Measurements from ENCODE around the gene CLK3. TPM values are rescaled to one million over a fixed set of nuclear protein-coding genes. Genes with fewer than 3 reads are reported as not detected.

CLK3 gene
- total and polyA plus RNA-seq, 3 experiments from 2014 or later, result 84.7 to 101 (median 96.8) TPM

GRCh38 chr15:74662064-74662860 lies 46.6 kb downstream of the CLK3 start:
- Histone ChIP-seq H3K4me3 (ENCODE audit: low read length) (no peak overlapping the region), H3K27ac (ENCODE audit: low read depth, low read length) (no peak overlapping the region), H3K4me1 (ENCODE audit: insufficient read depth, low read length) (no peaks in the 10 kb centered on the region), H3K9me3 (ENCODE audit: low read length) (no peaks in the 10 kb centered on the region), H3K27me3 (ENCODE audit: insufficient read depth, low read length, poor library complexity, severe bottlenecking) (no peaks in the 10 kb centered on the region), H3K36me3 (ENCODE audit: insufficient read depth, low read length) (no peaks in the 10 kb centered on the region)
- DNase-seq, result no peak
- Mint-ChIP-seq H3K27me3 (no peaks in the 10 kb centered on the region), H3K27ac (no peak overlapping the region), H3K4me1 (peaks cover 20 to 54% (median 45%) of the 10 kb centered on the region in 3 donors), H3K4me3 (peak overlapping the region in 1 of 7 donors; percentile 5), H3K9me3 (no peaks in the 10 kb centered on the region), H3K36me3 (peaks cover 0 to 25% (median 1%) of the 10 kb centered on the region in 3 donors)
- CTCF ChIA-PET, result interaction anchor here (1.0 kb wide), 1 partner anchor 27 kb away, joined by 3 read pairs; no protein-coding TSS in a partner anchor
- POLR2A ChIA-PET, result no interaction called here

DNA sequence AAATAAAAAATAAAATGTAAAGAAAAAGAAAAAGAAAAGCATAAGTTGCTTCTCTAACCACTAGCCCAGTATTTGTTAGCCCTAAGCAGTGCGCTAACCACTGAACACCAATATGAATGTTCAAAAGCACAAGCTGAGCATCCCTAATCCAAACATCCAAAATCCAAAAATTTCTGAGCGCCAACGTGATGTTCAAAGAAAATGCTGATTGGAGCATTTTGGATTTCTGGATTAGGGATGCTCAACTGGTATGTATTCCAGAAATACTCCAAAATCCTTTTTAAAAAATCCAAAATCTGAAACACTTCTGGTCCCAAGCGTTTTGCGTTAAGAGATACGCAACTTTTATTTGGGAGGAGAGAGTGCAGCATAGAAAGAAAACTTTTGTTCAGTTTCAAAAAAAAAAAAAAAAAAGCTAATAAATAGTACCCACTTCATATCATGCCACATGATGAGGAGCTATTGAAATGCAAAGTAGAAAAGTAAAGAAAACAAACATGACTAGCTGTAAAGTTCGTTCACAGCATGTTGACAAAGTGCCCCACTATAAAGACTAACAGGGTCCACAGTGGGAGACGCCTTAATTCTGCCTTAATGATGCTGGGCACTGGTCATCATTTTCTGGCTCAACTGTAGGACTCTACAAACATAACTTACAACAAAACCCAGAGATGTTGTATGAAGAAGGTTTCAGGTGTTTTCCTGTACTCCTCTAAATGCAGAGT lies 47.8 kb downstream of the CLK3 start:
- no peaks in the 10 kb centered on the region for H3K27me3 ChIP-seq (ENCODE audit: insufficient read depth, low read length, poor library complexity, severe bottlenecking)
- Mint-ChIP-seq H3K4me3 (no peak overlapping the region), H3K27me3 (no peaks in the 10 kb centered on the region), H3K4me1 (peaks cover 15 to 42% (median 42%) of the 10 kb centered on the region in 3 donors), H3K27ac (peak overlapping the region in 1 of 8 donors; percentile 1), H3K9me3 (no peaks in the 10 kb centered on the region), H3K36me3 (peaks cover 0 to 34% (median 5%) of the 10 kb centered on the region in 3 donors)
- no peak overlapping the region for H3K27ac ChIP-seq (ENCODE audit: low read depth, low read length)
- no peaks in the 10 kb centered on the region for H3K9me3 ChIP-seq (ENCODE audit: low read length)
- ChIA-PET POLR2A (no interaction called here), CTCF (interaction anchor here (0.6 to 1.0 kb wide), 3 partner anchors 11 to 207 kb away, joined by 3 read pairs; no protein-coding TSS in a partner anchor)
- H3K4me3 ChIP-seq (ENCODE audit: low read length), result no peak overlapping the region
- no peaks in the 10 kb centered on the region for H3K36me3 ChIP-seq (ENCODE audit: insufficient read depth, low read length)
- H3K4me1 ChIP-seq (ENCODE audit: insufficient read depth, low read length), result no peaks in the 10 kb centered on the region
- no peak for DNase-seq

- no peaks in the 10 kb centered on the region for H3K27me3 ChIP-seq (ENCODE audit: insufficient read depth, low read length, poor library complexity, severe bottlenecking)
- H3K27ac Mint-ChIP-seq, result peak overlapping the region in 4 of 8 donors; percentile 1 to 79 (median 61)
- H3K36me3 ChIP-seq (ENCODE audit: insufficient read depth, low read length), result no peaks in the 10 kb centered on the region
- H3K36me3 Mint-ChIP-seq, result peaks cover 0 to 38% (median 6%) of the 10 kb centered on the region in 3 donors
- H3K4me1 Mint-ChIP-seq, result peaks cover 16 to 43% (median 39%) of the 10 kb centered on the region in 3 donors
- no peaks in the 10 kb centered on the region for H3K9me3 Mint-ChIP-seq
- H3K4me1 ChIP-seq (ENCODE audit: insufficient read depth, low read length), result no peaks in the 10 kb centered on the region
- H3K27me3 Mint-ChIP-seq, result no peaks in the 10 kb centered on the region
- POLR2A ChIA-PET, result no interaction called here
- no peak for DNase-seq
- no peak overlapping the region for H3K4me3 Mint-ChIP-seq
- H3K4me3 ChIP-seq (ENCODE audit: low read length), result no peak overlapping the region
- no peaks in the 10 kb centered on the region for H3K9me3 ChIP-seq (ENCODE audit: low read length)
- CTCF ChIA-PET, result interaction anchor here (1.0 kb wide), 1 partner anchor 10 kb away, joined by 3 read pairs; no protein-coding TSS in a partner anchor
- no peak overlapping the region for H3K27ac ChIP-seq (ENCODE audit: low read depth, low read length)
Observed at GRCh38 chr15:74664028-74664616, 48.5 kb downstream of the CLK3 start.

GRCh38 chr15:74664670-74665069 lies 49.0 kb downstream of the CLK3 start:
- Histone ChIP-seq H3K27ac (ENCODE audit: low read depth, low read length) (no peak overlapping the region), H3K36me3 (ENCODE audit: insufficient read depth, low read length) (no peaks in the 10 kb centered on the region), H3K27me3 (ENCODE audit: insufficient read depth, low read length, poor library complexity, severe bottlenecking) (no peaks in the 10 kb centered on the region), H3K4me3 (ENCODE audit: low read length) (no peak overlapping the region), H3K4me1 (ENCODE audit: insufficient read depth, low read length) (no peaks in the 10 kb centered on the region), H3K9me3 (ENCODE audit: low read length) (no peaks in the 10 kb centered on the region)
- no peaks in the 10 kb centered on the region for H3K9me3 Mint-ChIP-seq
- DNase-seq, result no peak
- no peaks in the 10 kb centered on the region for H3K27me3 Mint-ChIP-seq
- no peak overlapping the region for H3K4me3 Mint-ChIP-seq
- H3K27ac Mint-ChIP-seq, result peak overlapping the region in 5 of 8 donors; percentile 17 to 80 (median 74)
- peaks cover 16 to 43% (median 39%) of the 10 kb centered on the region in 3 donors for H3K4me1 Mint-ChIP-seq
- H3K36me3 Mint-ChIP-seq, result peaks cover 0 to 40% (median 7%) of the 10 kb centered on the region in 3 donors
- POLR2A ChIA-PET, result no interaction called here
- CTCF ChIA-PET, result no interaction called here

DNA sequence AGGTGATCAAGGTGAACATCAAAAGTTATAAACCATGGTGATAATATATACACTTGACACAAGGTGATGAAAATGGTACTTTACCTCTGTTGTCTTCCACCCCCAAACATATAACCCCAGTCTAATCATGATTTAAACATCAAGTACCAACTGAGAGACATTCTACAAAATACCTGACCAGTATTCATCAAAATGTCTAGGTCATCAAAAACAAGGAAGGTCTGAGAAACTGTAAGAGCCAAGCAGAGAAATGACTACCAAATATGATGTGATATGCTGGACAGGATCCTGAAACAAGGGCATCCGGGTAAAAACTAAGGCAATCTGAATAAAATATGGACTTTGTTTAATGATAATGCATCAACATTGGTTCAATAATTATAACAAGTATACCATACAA lies 52.3 kb downstream of the CLK3 start:
- Histone ChIP-seq H3K36me3 (ENCODE audit: insufficient read depth, low read length) (peaks cover 19% of the 10 kb centered on the region), H3K9me3 (ENCODE audit: low read length) (no peaks in the 10 kb centered on the region), H3K4me3 (ENCODE audit: low read length) (no peak overlapping the region), H3K27me3 (ENCODE audit: insufficient read depth, low read length, poor library complexity, severe bottlenecking) (no peaks in the 10 kb centered on the region), H3K27ac (ENCODE audit: low read depth, low read length) (no peak overlapping the region), H3K4me1 (ENCODE audit: insufficient read depth, low read length) (no peaks in the 10 kb centered on the region)
- CTCF ChIA-PET, result no interaction called here
- peak overlapping the region in 3 of 8 donors; percentile 5 to 41 (median 29) for H3K27ac Mint-ChIP-seq
- no peaks in the 10 kb centered on the region for H3K9me3 Mint-ChIP-seq
- no peaks in the 10 kb centered on the region for H3K27me3 Mint-ChIP-seq
- peaks cover 7 to 35% (median 29%) of the 10 kb centered on the region in 3 donors for H3K4me1 Mint-ChIP-seq
- peaks cover 0 to 57% (median 20%) of the 10 kb centered on the region in 3 donors for H3K36me3 Mint-ChIP-seq
- H3K4me3 Mint-ChIP-seq, result no peak overlapping the region
- DNase-seq, result no peak
- POLR2A ChIA-PET, result no interaction called here

- H3K27ac Mint-ChIP-seq, result no peak overlapping the region
- POLR2A ChIA-PET, result no interaction called here
Observed at GRCh38 chr15:74669627-74670026, 54.0 kb downstream of the CLK3 start.

DNA sequence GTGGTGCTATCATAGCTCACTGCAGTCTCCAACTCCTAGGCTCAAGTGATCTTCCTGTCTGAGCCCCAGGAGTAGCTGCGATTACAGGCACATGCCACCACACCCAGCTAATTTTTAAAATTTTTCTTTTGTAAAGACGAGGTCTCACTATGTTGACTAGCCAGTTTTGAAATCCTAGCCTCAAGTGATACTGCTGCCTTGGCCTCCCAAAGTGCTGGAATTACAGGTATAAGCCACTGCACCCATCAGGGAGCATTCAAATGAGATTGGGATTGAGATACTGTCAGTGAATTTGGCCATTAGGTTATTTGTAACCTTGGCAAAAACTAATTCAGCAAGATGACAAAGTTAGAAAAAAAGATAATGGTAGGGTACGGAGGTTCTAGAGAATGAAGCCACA lies 58.5 kb downstream of the CLK3 start:
- H3K36me3 Mint-ChIP-seq, result peaks cover 4 to 50% (median 28%) of the 10 kb centered on the region in 3 donors
- no peak overlapping the region for H3K4me3 Mint-ChIP-seq
- no peaks in the 10 kb centered on the region for H3K4me1 ChIP-seq (ENCODE audit: insufficient read depth, low read length)
- H3K9me3 Mint-ChIP-seq, result no peaks in the 10 kb centered on the region
- H3K27ac Mint-ChIP-seq, result peak overlapping the region in 2 of 8 donors; percentile 13 to 36
- CTCF ChIA-PET, result interaction anchor here (1.1 kb wide), 1 partner anchor 11 kb away, joined by 3 read pairs; no protein-coding TSS in a partner anchor
- no peak for DNase-seq
- peaks cover 35% of the 10 kb centered on the region for H3K36me3 ChIP-seq (ENCODE audit: insufficient read depth, low read length)
- no peak overlapping the region for H3K4me3 ChIP-seq (ENCODE audit: low read length)
- no peaks in the 10 kb centered on the region for H3K27me3 Mint-ChIP-seq
- H3K4me1 Mint-ChIP-seq, result peaks cover 15 to 18% (median 16%) of the 10 kb centered on the region in 3 donors
- no peaks in the 10 kb centered on the region for H3K27me3 ChIP-seq (ENCODE audit: insufficient read depth, low read length, poor library complexity, severe bottlenecking)
- no peak overlapping the region for H3K27ac ChIP-seq (ENCODE audit: low read depth, low read length)
- POLR2A ChIA-PET, result no interaction called here
- H3K9me3 ChIP-seq (ENCODE audit: low read length), result no peaks in the 10 kb centered on the region

More at GRCh38 chr15:74669627-74670026, 54.0 kb downstream of the CLK3 start:
- CTCF ChIA-PET, result no interaction called here
- no peak for DNase-seq
- Mint-ChIP-seq H3K27me3 (no peaks in the 10 kb centered on the region), H3K9me3 (no peaks in the 10 kb centered on the region), H3K4me1 (peaks cover 8 to 29% (median 18%) of the 10 kb centered on the region in 3 donors), H3K36me3 (peaks cover 4 to 67% (median 28%) of the 10 kb centered on the region in 3 donors), H3K4me3 (no peak overlapping the region)
- no peaks in the 10 kb centered on the region for H3K27me3 ChIP-seq (ENCODE audit: insufficient read depth, low read length, poor library complexity, severe bottlenecking)
- H3K4me1 ChIP-seq (ENCODE audit: insufficient read depth, low read length), result no peaks in the 10 kb centered on the region
- H3K27ac ChIP-seq (ENCODE audit: low read depth, low read length), result no peak overlapping the region
- no peaks in the 10 kb centered on the region for H3K9me3 ChIP-seq (ENCODE audit: low read length)
- peaks cover 32% of the 10 kb centered on the region for H3K36me3 ChIP-seq (ENCODE audit: insufficient read depth, low read length)
- no peak overlapping the region for H3K4me3 ChIP-seq (ENCODE audit: low read length)

Data from CD8-positive, alpha-beta memory T cell (primary cell).